ENCODE measurements around the gene ABTB1. TPM values are rescaled to one million over a fixed set of nuclear protein-coding genes. Genes with fewer than 3 reads are reported as not detected.

Gene ABTB1
- total and polyA plus RNA-seq, 8 donors = 22.0 to 113 (median 43.7) TPM

DNA sequence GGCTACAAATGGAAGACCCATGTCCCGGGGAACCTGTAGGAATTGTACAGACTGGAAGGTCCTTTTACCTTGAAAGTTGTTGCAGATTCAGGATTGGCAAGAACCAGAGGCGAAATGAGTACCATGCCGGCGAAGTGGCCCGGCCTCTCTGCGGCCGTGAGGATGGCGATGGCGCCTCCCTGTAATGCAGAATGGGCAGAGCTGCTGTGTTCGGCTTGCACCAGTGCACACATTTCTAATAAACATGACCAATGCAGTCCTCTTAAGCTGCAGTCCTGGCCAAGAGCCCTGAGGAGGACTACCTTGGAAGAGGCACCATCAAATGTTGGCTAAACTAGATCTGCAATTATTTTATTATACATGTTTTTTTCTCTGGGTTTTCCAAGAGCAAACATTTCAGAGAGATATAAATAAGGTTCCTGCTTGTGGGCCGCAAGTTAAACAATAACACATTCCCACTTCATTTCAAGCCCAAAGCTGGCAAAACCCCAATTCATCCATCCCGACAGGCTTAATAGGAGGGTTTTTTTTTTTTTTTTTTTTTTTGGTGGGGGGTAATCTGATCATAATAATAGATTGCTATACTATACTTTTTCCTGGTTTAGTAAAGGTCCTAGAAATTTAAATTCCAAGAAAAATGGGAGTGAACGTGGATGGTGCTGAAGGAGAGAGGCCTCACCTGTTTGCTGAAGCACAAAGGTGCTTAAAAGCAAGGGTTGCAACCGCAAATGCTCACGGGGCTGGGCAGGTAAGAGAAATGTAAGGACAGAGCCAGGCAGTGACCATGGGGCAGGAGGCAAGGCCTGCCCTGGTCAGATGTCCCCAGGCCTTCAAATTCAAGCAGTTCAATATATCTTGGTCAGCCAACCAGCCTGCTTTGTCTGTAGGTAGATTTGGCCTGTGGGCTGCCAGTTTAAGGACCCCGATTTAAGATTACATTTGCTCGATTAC lies 48.5 kb downstream of the ABTB1 start:
- peaks cover 0 to 21% (median 2%) of the 10 kb centered on the region in 4 donors for H3K36me3 ChIP-seq
- DNase-seq = no peak
- peak overlapping the region in 4 of 5 donors; percentile 19 to 61 (median 49) for H3K27ac ChIP-seq
- intact Hi-C loops (cut with DNase I; ENCODE audit: low total_unique reads) = no loop called here
- TF ChIP-seq, protein P1, sequence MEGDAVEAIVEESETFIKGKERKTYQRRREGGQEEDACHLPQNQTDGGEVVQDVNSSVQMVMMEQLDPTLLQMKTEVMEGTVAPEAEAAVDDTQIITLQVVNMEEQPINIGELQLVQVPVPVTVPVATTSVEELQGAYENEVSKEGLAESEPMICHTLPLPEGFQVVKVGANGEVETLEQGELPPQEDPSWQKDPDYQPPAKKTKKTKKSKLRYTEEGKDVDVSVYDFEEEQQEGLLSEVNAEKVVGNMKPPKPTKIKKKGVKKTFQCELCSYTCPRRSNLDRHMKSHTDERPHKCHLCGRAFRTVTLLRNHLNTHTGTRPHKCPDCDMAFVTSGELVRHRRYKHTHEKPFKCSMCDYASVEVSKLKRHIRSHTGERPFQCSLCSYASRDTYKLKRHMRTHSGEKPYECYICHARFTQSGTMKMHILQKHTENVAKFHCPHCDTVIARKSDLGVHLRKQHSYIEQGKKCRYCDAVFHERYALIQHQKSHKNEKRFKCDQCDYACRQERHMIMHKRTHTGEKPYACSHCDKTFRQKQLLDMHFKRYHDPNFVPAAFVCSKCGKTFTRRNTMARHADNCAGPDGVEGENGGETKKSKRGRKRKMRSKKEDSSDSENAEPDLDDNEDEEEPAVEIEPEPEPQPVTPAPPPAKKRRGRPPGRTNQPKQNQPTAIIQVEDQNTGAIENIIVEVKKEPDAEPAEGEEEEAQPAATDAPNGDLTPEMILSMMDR (IDR thresholded peaks at IDR 0.05) = no peak
- TF ChIP-seq POLR2A (IDR thresholded peaks at IDR 0.05) (no peak), POLR2AphosphoS5 (IDR thresholded peaks at IDR 0.05) (no peak), EP300 (IDR thresholded peaks at IDR 0.05) (no peak)
- H3K4me3 ChIP-seq = no peak overlapping the region
- no peaks in the 10 kb centered on the region for H3K9me3 ChIP-seq
- peaks cover 15 to 47% (median 28%) of the 10 kb centered on the region in 4 donors for H3K4me1 ChIP-seq
- WGBS, 5 donors = 62 to 74% (median 67%) methylated on average over 17 of the region's 17 CpGs
- no peaks in the 10 kb centered on the region for H3K27me3 ChIP-seq

DNA sequence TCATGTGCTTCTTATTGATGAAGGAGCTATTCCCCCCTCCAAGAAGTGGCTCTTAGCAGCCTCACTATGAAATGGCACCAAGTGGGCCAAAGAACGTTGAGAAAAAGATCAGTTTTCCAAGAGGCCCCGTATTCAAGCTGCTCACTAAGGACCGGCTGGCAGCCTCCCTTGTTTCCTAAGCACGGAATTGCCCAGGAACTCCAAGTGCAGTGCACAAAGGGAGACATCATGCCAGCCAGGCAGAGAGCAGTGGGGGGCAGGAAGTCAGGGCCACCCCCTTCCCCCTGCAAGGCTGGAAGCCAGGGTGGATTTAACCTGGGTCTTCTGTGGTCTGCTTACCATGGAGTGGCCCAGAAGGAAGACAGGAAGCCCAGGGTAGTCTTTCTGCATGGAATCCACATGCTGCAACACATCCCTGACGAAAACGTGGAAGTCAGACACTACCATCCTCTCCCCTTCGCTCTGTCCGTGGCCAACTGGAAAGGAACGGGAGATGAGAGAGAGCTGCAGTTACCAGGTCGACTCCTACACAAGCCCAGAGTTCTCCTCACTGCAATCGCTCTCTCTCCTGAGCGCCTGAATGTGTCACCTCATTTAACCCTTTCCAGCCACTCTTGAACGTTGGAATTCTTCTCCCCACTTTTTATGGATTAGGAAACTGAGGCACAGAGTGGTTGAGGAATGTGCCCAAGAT lies 49.5 kb downstream of the ABTB1 start:
- no peaks in the 10 kb centered on the region for H3K9me3 ChIP-seq
- H3K27me3 ChIP-seq = no peaks in the 10 kb centered on the region
- DNase-seq = no peak
- peaks cover 15 to 47% (median 28%) of the 10 kb centered on the region in 4 donors for H3K4me1 ChIP-seq
- intact Hi-C loops (cut with DNase I; ENCODE audit: low total_unique reads) = no loop called here
- peak overlapping the region in 4 of 5 donors; percentile 19 to 61 (median 49) for H3K27ac ChIP-seq
- H3K36me3 ChIP-seq = peaks cover 0 to 15% (median 0%) of the 10 kb centered on the region in 4 donors
- WGBS, 5 donors = 41 to 70% (median 66%) methylated on average over 13 of the region's 13 CpGs
- no peak for TF ChIP-seq POLR2AphosphoS5 (IDR thresholded peaks at IDR 0.05)
- TF ChIP-seq, protein P1 (IDR thresholded peaks at IDR 0.05) = no peak
- TF ChIP-seq POLR2A (IDR thresholded peaks at IDR 0.05) = no peak
- no peak for TF ChIP-seq EP300 (IDR thresholded peaks at IDR 0.05)
- H3K4me3 ChIP-seq = no peak overlapping the region

DNA sequence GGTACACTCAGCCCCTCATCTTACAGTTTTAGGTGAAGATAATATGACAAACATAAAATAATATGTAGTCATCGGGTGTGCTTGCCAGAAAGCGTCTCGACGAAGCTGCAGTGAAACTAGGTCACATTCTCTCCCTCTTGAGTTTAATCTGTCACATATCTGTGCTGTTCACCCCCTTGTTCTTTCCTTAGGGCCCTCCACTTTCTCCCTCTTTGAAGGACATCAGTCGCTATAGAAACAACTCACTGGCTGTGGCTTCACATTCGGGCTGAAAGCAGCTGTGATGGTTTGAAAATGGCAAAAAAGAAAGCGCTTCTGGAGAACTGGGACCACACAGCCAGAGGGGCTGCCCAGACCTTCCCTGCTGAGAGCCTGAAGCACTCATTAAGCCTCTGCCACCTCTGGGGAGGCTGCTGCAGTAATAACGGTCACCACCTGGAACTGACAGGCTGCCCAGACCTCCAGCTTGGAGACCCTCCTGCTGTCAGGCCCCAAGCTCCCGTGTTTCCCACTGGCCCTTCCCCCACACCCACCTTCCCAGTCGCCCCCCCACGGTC lies 50.3 kb downstream of the ABTB1 start:
- Histone ChIP-seq H3K4me3 (no peak overlapping the region), H3K4me1 (peaks cover 15 to 40% (median 28%) of the 10 kb centered on the region in 4 donors), H3K36me3 (peaks cover 0 to 15% (median 0%) of the 10 kb centered on the region in 4 donors), H3K27ac (peak overlapping the region; percentile 19 to 61 (median 46)), H3K27me3 (no peaks in the 10 kb centered on the region), H3K9me3 (no peaks in the 10 kb centered on the region)
- DNase-seq = no peak
- no peak for TF ChIP-seq POLR2AphosphoS5 (IDR thresholded peaks at IDR 0.05)
- TF ChIP-seq POLR2A (IDR thresholded peaks at IDR 0.05) = no peak
- no peak for TF ChIP-seq EP300 (IDR thresholded peaks at IDR 0.05)
- TF ChIP-seq, protein P1 (IDR thresholded peaks at IDR 0.05) = no peak
- 51 to 67% (median 58%) methylated on average over 11 of the region's 11 CpGs for WGBS, 5 donors
- intact Hi-C loops (cut with DNase I; ENCODE audit: low total_unique reads) = no loop called here

DNA sequence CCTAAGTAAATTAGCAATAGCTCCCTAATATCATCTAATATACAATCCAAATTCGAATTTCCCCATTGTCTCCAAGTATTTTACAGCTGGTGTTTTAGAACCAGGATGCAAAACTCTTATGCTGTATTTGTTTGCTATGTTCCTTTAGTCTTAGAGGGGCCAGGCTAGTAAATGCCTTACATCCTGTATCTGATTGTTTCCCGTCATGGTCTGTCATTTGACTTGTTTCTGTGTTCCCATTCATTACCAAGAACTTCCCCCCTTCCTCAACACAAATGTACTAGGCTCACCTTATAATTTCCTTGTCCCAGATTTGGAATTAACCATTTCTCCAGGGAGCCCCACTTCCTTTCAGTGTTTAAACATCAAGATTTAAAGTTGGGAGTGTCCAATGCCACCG lies 54.1 kb downstream of the ABTB1 start:
- H3K4me3 ChIP-seq = no peak overlapping the region
- H3K36me3 ChIP-seq = peaks cover 0 to 4% (median 0%) of the 10 kb centered on the region in 4 donors
- 66 to 87% (median 80%) methylated on average over 3 of the region's 3 CpGs for WGBS, 5 donors
- H3K27ac ChIP-seq = peak overlapping the region in 1 of 5 donors; percentile 32
- intact Hi-C loops (cut with DNase I; ENCODE audit: low total_unique reads) = no loop called here
- no peak for DNase-seq
- H3K27me3 ChIP-seq = no peaks in the 10 kb centered on the region
- TF ChIP-seq POLR2A (IDR thresholded peaks at IDR 0.05) (no peak), EP300 (IDR thresholded peaks at IDR 0.05) (no peak), POLR2AphosphoS5 (IDR thresholded peaks at IDR 0.05) (no peak)
- TF ChIP-seq, protein P1 (IDR thresholded peaks at IDR 0.05) = no peak
- no peaks in the 10 kb centered on the region for H3K9me3 ChIP-seq
- peaks cover 9 to 28% (median 16%) of the 10 kb centered on the region in 4 donors for H3K4me1 ChIP-seq

Data from stomach (tissue), 9 donors.